Astrocyte (in vitro differentiated cells and primary cell): ENCODE measurements around the gene DYSF.

Experiments
- EZH2 ChIP-seq: IDR thresholded peaks from 2 replicates; pipeline ENCODE4 v1.6.1; 2012; ENCODE audit warnings: mild to moderate bottlenecking, low read length, inconsistent platforms; ENCODE audit not compliant: insufficient read depth
- TF ChIP-seq, protein P1 (sequence below): IDR thresholded peaks from 2 replicates; pipeline ENCODE4 v1.5.1; 2011; ENCODE audit warnings: low read depth, mild to moderate bottlenecking, inconsistent platforms, low read length, moderate library complexity; ENCODE audit not compliant: insufficient read depth

DNA sequence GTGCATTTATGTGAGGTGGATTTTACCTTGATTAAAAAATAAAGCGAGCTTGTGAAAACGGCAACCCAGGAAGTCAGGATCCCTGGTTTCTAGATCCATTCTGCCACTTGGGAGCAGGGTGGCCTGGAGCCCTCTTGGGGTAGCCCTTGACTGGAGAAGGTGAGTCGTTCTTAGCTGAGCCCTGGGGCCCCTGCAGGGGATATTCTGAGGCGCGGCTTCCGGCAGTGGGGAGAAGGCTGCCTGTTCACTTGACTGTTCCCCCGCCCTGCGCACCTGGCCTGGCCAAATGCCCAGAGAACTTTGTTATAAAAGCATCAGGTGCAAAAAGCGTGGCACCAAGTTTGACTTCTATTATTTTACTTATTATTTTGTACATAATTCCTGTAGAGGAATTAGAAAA lies 221.9 kb downstream of the DYSF start:
- TF ChIP-seq, protein P1, sequence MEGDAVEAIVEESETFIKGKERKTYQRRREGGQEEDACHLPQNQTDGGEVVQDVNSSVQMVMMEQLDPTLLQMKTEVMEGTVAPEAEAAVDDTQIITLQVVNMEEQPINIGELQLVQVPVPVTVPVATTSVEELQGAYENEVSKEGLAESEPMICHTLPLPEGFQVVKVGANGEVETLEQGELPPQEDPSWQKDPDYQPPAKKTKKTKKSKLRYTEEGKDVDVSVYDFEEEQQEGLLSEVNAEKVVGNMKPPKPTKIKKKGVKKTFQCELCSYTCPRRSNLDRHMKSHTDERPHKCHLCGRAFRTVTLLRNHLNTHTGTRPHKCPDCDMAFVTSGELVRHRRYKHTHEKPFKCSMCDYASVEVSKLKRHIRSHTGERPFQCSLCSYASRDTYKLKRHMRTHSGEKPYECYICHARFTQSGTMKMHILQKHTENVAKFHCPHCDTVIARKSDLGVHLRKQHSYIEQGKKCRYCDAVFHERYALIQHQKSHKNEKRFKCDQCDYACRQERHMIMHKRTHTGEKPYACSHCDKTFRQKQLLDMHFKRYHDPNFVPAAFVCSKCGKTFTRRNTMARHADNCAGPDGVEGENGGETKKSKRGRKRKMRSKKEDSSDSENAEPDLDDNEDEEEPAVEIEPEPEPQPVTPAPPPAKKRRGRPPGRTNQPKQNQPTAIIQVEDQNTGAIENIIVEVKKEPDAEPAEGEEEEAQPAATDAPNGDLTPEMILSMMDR: no peak
- no peak for TF ChIP-seq EZH2
